Activated naive CD4-positive, alpha-beta T cell treated with Interleukin-2 at 50 U/mL for 16 hours (primary cell): ENCODE measurements around the gene GAL3ST1.

ENCODE experiments used
- DNase-seq: peaks from one replicate; pipeline ENCODE4 v3.0.0-alpha.2; 2020

Gene GAL3ST1

GRCh38 chr22:30523646-30524489, 50.6 kb downstream of the GAL3ST1 start:
- no peak for DNase-seq

- no peak for DNase-seq
Observed at GRCh38 chr22:30521368-30522156, 52.9 kb downstream of the GAL3ST1 start.

DNA sequence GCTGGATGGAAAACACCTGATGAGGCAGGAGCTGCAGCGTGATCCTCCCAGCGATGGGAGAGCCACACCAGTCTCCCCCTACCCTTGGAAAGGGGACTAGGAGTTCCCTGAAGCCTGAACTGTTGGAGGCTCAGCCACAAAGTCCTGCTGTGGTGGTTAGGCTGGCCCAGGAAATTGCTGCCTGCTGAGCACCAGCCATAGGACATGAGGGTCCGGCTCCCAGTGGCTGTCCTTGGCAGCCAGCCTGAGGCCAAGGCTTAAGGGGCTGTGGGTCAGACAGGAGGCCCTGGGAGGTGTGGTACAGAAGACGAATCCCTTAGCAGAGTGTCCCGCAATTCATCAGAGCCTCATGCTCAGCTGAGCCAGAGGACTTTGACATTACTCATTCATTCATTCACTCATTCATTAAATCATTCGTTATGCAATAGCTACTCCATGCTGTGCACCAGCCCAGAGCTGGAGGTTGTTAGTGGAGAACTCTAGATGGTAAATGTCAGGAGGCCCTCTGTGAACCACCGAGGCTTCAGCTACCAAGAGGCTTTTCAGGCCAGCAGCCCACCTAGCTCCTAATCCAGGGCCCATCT, 54.5 kb downstream of the GAL3ST1 start:
- DNase-seq = no peak

- no peak for DNase-seq
Observed at GRCh38 chr22:30516731-30517130, 57.7 kb downstream of the GAL3ST1 start.

- DNase-seq = no peak
Observed at GRCh38 chr22:30516273-30516672, 58.2 kb downstream of the GAL3ST1 start.

GRCh38 chr22:30514252-30514651, 60.2 kb downstream of the GAL3ST1 start:
- DNase-seq = no peak

GRCh38 chr22:30513462-30513861, 61.0 kb downstream of the GAL3ST1 start:
- no peak for DNase-seq

- DNase-seq = no peak
Observed at GRCh38 chr22:30511911-30512310, 62.6 kb downstream of the GAL3ST1 start.

DNA sequence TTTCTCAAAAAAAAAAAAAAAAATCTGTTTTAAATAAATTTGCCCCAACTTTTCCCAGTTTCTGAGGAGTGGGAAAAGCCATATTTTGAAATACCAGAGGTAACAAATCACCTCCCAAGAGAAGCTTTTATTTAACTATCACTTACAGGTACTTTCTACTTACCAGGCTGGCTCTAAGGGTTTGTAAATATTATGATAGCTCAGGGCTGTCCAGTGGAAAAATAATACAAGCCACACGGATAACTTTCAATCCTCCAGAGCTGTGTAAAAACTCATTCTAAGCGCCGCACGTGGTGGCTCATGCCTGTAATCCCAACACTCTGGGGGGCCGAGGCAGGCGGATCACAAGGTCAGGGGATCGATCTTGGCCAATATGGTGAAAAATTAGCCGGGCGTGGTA, 63.4 kb downstream of the GAL3ST1 start:
- no peak for DNase-seq

DNA sequence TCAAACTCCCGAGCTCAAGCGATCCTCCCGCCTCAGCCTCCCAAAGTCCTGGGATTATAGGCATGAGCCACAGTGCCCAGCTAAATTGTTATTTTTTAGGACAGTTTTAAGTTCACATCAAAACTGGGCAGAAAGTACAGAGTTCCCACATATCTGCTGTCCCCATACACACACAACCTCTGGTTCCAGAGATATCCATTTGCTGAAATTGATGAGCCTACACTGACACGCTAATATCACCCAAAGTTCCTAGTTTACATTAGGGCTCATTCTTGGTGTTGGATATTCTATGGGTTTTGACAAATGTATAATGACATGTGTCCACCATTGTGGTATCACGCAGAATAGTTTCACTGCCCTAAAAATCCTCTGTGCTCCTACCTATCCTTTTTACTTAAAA, 66.2 kb downstream of the GAL3ST1 start:
- no peak for DNase-seq

- DNase-seq = no peak
Observed at GRCh38 chr22:30507670-30508069, 66.8 kb downstream of the GAL3ST1 start.

DNA sequence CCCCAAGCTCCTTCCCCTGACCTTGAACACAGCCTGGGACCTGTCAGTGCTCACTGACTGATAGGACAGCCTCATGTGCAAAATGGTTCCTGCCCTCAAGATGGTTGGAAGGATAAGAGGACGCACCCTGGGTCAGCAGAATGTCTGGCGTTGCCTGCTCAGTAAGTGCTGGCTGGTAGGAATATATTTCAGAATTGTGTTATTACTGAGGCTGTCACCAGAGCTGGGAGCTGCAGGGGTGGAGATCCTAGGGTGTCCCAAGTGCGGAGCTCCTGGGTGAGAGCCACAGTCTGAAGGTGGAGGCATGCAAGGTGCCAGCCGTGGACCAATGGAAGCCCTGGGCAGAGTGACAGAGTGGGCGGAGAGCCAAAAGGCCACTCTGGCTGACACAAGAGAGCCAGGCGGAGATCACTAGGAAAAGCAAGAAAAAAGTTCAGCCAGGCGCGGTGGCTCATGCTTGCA, 67.9 kb downstream of the GAL3ST1 start:
- DNase-seq = no peak
